Left lung (tissue), 10 donors: ENCODE results near the gene NR1D1. TPM values are rescaled to one million over a fixed set of nuclear protein-coding genes. Genes with fewer than 3 reads are reported as not detected.

Experiments used
- ATAC-seq: fragments of 200-7000 bp; cut with Tn5 transposase; one replicate; pipeline ENCODE4 v1.9.1; 2020; ENCODE audit warnings: moderate library complexity
- DNase-seq, 4 donors: peaks; one replicate each; pipeline ENCODE4 v3.0.0-alpha.2; 2013 to 2020
- H3K27ac ChIP-seq, 2 donors: fragments of 200-600 bp; sonication (generic) in 1 of 2; one replicate each; pipeline versions ENCODE4 v1.5.0 to v1.8.0; 2020 to 2021
- H3K27me3 ChIP-seq, 2 donors: fragments of 200-600 bp; sonication (generic) in 1 of 2; one replicate each; pipeline versions ENCODE4 v1.5.0 to v1.8.0; 2020 to 2021
- H3K36me3 ChIP-seq, 2 donors: fragments of 200-600 bp; sonication (generic) in 1 of 2; one replicate each; pipeline versions ENCODE4 v1.5.0 to v1.8.0; 2020 to 2021
- H3K4me1 ChIP-seq, 2 donors: fragments of 200-600 bp; one replicate each; pipeline ENCODE4 v1.8.0; 2021
- H3K4me3 ChIP-seq, 2 donors: fragments of 200-600 bp; sonication (generic) in 1 of 2; one replicate each; pipeline versions ENCODE4 v1.5.0 to v1.8.0; 2020 to 2021; ENCODE audit warnings: mild to moderate bottlenecking in 1 of 2
- H3K9me3 ChIP-seq, 2 donors: fragments of 200-600 bp; sonication (generic) in 1 of 2; one replicate each; pipeline versions ENCODE4 v1.5.0 to v1.8.0; 2020 to 2021
- CTCF ChIP-seq, 2 donors: fragments of 200-600 bp; sonication (generic) in 1 of 2; IDR thresholded peaks; one replicate each; pipeline versions ENCODE4 v1.5.0 to v1.8.0; 2021; ENCODE audit warnings: antibody characterized with exemption in 2 of 2
- intact Hi-C, 2 donors: fragments of 100-400 bp; cut with DNase I; formaldehyde crosslinking; loops; one replicate each; pipeline versions ENCODE4 v1.11.2 to v1.14.2; 2022
- polyA plus RNA-seq, 6 donors: library from polyadenylated mRNA; unstranded; fragments of 120-200 nt; gene quantifications; one replicate each; pipeline ENCODE4 v1.2.1, GENCODE V29; 2013; ENCODE audit not compliant: insufficient read length in 6 of 6
- total RNA-seq, 2 donors: library from RNA; stranded (reverse); fragmentation: NEBNext Ultra II Directional; extraction: Animal tissue kit (Norgen Biotek cat#: 25700); gene quantifications; one replicate each; pipeline ENCODE4 v1.2.1, GENCODE V29; 2021
- donor health status: DM: no; HTN: yes; CAD: no.
- donor health status: DM: no; HTN: no; CAD: no.

NR1D1 gene
- total and polyA plus RNA-seq, 8 donors: 3.0 to 11.4 (median 4.1) TPM

GRCh38 chr17:40059729-40060475 lies 40.5 kb downstream of the NR1D1 start:
- TF ChIP-seq CTCF (IDR thresholded peaks at IDR 0.05): no peak
- Histone ChIP-seq H3K36me3 (no peaks in the 10 kb centered on the region), H3K27me3 (no peaks in the 10 kb centered on the region), H3K4me1 (peaks cover 11 to 26% of the 10 kb centered on the region in 2 donors), H3K27ac (peak overlapping the region in 1 of 2 donors; percentile 60), H3K4me3 (no peak overlapping the region), H3K9me3 (no peaks in the 10 kb centered on the region)
- intact Hi-C loops: no loop called here
- DNase-seq (no peak), ATAC-seq (no peak)

- Histone ChIP-seq H3K27ac (peak overlapping the region; percentile 60 to 65), H3K27me3 (no peaks in the 10 kb centered on the region), H3K9me3 (no peaks in the 10 kb centered on the region), H3K36me3 (no peaks in the 10 kb centered on the region), H3K4me1 (peaks cover under 1 to 20% of the 10 kb centered on the region in 2 donors), H3K4me3 (no peak overlapping the region)
- no peak for ATAC-seq
- no peak for TF ChIP-seq CTCF (IDR thresholded peaks at IDR 0.05)
- intact Hi-C loops: no loop called here
- DNase-seq: no peak
These were observed 41.5 kb downstream of the NR1D1 start for GRCh38 chr17:40058865-40059264.

- ATAC-seq (no peak), DNase-seq (no peak)
- H3K4me3 ChIP-seq: no peak overlapping the region
- H3K9me3 ChIP-seq: no peaks in the 10 kb centered on the region
- H3K36me3 ChIP-seq: no peaks in the 10 kb centered on the region
- TF ChIP-seq CTCF (IDR thresholded peaks at IDR 0.05): no peak
- H3K4me1 ChIP-seq: peaks cover 0 to 21% of the 10 kb centered on the region in 2 donors
- H3K27me3 ChIP-seq: no peaks in the 10 kb centered on the region
- intact Hi-C loops: no loop called here
- peak overlapping the region; percentile 60 to 65 for H3K27ac ChIP-seq
These were observed 42.1 kb downstream of the NR1D1 start for GRCh38 chr17:40058186-40058784.

GRCh38 chr17:40056379-40057015 lies 43.9 kb downstream of the NR1D1 start:
- no peaks in the 10 kb centered on the region for H3K27me3 ChIP-seq

More at GRCh38 chr17:40056379-40057015, 43.9 kb downstream of the NR1D1 start:
- no peak overlapping the region for H3K27ac ChIP-seq
- H3K36me3 ChIP-seq: peaks cover 0 to 17% of the 10 kb centered on the region in 2 donors
- intact Hi-C loops: no loop called here
- no peaks in the 10 kb centered on the region for H3K9me3 ChIP-seq
- H3K4me1 ChIP-seq: peaks cover 0 to 19% of the 10 kb centered on the region in 2 donors
- no peak overlapping the region for H3K4me3 ChIP-seq
- TF ChIP-seq CTCF (IDR thresholded peaks at IDR 0.05): no peak
- ATAC-seq (no peak), DNase-seq (no peak)

Other genes with a start within 250 kb of the NR1D1 start
- 1 to 10 TPM; 3.3 to 6.6 TPM for gene IKZF3, start 236.3 kb downstream of the NR1D1 start, total RNA-seq
- gene IKZF3, start 236.3 kb downstream of the NR1D1 start, polyA plus RNA-seq: 1 to 10 TPM; 1.2 to 1.9 (median 1.6) TPM
- gene ZPBP2, start 232.4 kb downstream of the NR1D1 start, total RNA-seq: not detected
- not detected for gene ZPBP2, start 232.4 kb downstream of the NR1D1 start, polyA plus RNA-seq
- 10 to 100 TPM in 1 of 2 donors, 1 to 10 TPM in 1; 9.2 to 16.7 TPM for gene GSDMB, start 182.0 kb downstream of the NR1D1 start, total RNA-seq
- 10 to 100 TPM; 15.9 to 36.4 (median 28.4) TPM for gene GSDMB, start 182.0 kb downstream of the NR1D1 start, polyA plus RNA-seq
- 100 to 1,000 TPM in 1 of 2 donors, 10 to 100 TPM in 1; 47.6 to 107 TPM for gene ORMDL3, start 173.0 kb downstream of the NR1D1 start, total RNA-seq
- gene ORMDL3, start 173.0 kb downstream of the NR1D1 start, polyA plus RNA-seq: 10 to 100 TPM; 74.3 to 91.3 (median 82.7) TPM
- gene LRRC3C, start 172.9 kb downstream of the NR1D1 start, total RNA-seq: not detected
- not detected for gene LRRC3C, start 172.9 kb downstream of the NR1D1 start, polyA plus RNA-seq
- gene GSDMA, start 137.6 kb downstream of the NR1D1 start, total RNA-seq: under 1 TPM in 1 of 2 donors, not detected in 1; 0.76 TPM
- 1 to 10 TPM in 1 of 6 donors, under 1 TPM in 5; 0.57 to 1.3 (median 0.88) TPM for gene GSDMA, start 137.6 kb downstream of the NR1D1 start, polyA plus RNA-seq
- gene PSMD3, start 119.8 kb downstream of the NR1D1 start, total RNA-seq: 100 to 1,000 TPM in 1 of 2 donors, 10 to 100 TPM in 1; 72.8 to 117 TPM
- 100 to 1,000 TPM in 2 of 6 donors, 10 to 100 TPM in 4; 91.1 to 108 (median 96.8) TPM for gene PSMD3, start 119.8 kb downstream of the NR1D1 start, polyA plus RNA-seq
- 1 to 10 TPM in 1 of 2 donors, under 1 TPM in 1; 0.61 to 1.7 TPM for gene CSF3, start 85.1 kb downstream of the NR1D1 start, total RNA-seq
- gene CSF3, start 85.1 kb downstream of the NR1D1 start, polyA plus RNA-seq: not detected
- gene MED24, start 46.2 kb downstream of the NR1D1 start, total RNA-seq: 10 to 100 TPM; 72.0 to 75.2 TPM
- gene MED24, start 46.2 kb downstream of the NR1D1 start, polyA plus RNA-seq: 100 to 1,000 TPM in 5 of 6 donors, 10 to 100 TPM in 1; 95.0 to 144 (median 114) TPM
- gene THRA, start 37.6 kb downstream of the NR1D1 start, total RNA-seq: 10 to 100 TPM; 37.9 to 45.2 TPM
- gene THRA, start 37.6 kb downstream of the NR1D1 start, polyA plus RNA-seq: 10 to 100 TPM; 69.3 to 80.7 (median 75.3) TPM
- gene MSL1, start 21.4 kb upstream of the NR1D1 start, total RNA-seq: 100 to 1,000 TPM in 1 of 2 donors, 10 to 100 TPM in 1; 84.1 to 112 TPM
- 100 to 1,000 TPM; 174 to 203 (median 192) TPM for gene MSL1, start 21.4 kb upstream of the NR1D1 start, polyA plus RNA-seq
- gene CASC3, start 39.9 kb upstream of the NR1D1 start, total RNA-seq: 10 to 100 TPM; 63.4 to 98.8 TPM
- gene CASC3, start 39.9 kb upstream of the NR1D1 start, polyA plus RNA-seq: 100 to 1,000 TPM; 110 to 136 (median 129) TPM
- 10 to 100 TPM in 1 of 2 donors, 1 to 10 TPM in 1; 7.4 to 13.1 TPM for gene RAPGEFL1, start 76.9 kb upstream of the NR1D1 start, total RNA-seq
- gene RAPGEFL1, start 76.9 kb upstream of the NR1D1 start, polyA plus RNA-seq: 10 to 100 TPM in 1 of 6 donors, 1 to 10 TPM in 5; 6.3 to 10.3 (median 7.5) TPM
- 10 to 100 TPM; 35.5 to 35.8 TPM for gene WIPF2, start 118.7 kb upstream of the NR1D1 start, total RNA-seq
- gene WIPF2, start 118.7 kb upstream of the NR1D1 start, polyA plus RNA-seq: 10 to 100 TPM; 29.0 to 34.4 (median 30.8) TPM
- gene CDC6, start 187.3 kb upstream of the NR1D1 start, total RNA-seq: 10 to 100 TPM; 12.8 to 24.1 TPM
- 10 to 100 TPM; 15.6 to 25.9 (median 20.3) TPM for gene CDC6, start 187.3 kb upstream of the NR1D1 start, polyA plus RNA-seq
- gene RARA, start 208.6 kb upstream of the NR1D1 start, total RNA-seq: 10 to 100 TPM; 54.7 to 62.6 TPM
- 10 to 100 TPM; 45.5 to 58.6 (median 52.4) TPM for gene RARA, start 208.6 kb upstream of the NR1D1 start, polyA plus RNA-seq